ENCODE results near the gene QARS1.

GRCh38 chr3:49131040-49131439 is 26.5 kb upstream of the QARS1 start:
- TF ChIP-seq CTCF (IDR thresholded peaks at IDR 0.05 in 8 of 11, conservative IDR thresholded peaks at IDR 0.05 in 3 of 11): no peak
- TF ChIP-seq POLR2A (IDR thresholded peaks at IDR 0.05): no peak
- no peak for TF ChIP-seq POLR2AphosphoS5 (IDR thresholded peaks at IDR 0.05)
